ENCODE results near the gene RAB3C. TPM values are rescaled to one million over a fixed set of nuclear protein-coding genes. Genes with fewer than 3 reads are reported as not detected.

The RAB3C gene
- total RNA-seq, 6 experiments from 2014 or later = 0.18 to 2.6 (median 0.99) TPM

- WGBS (ENCODE audit: insufficient coverage, low coverage, low lambda C conversion rate, missing lambda C conversion rate) = 80% methylated on average over 2 of the region's 3 CpGs
- H3K4me1 ChIP-seq = peaks cover 0 to 19% (median 5%) of the 10 kb centered on the region in 4 donors
- intact Hi-C loops (cut with DNase I) = no loop called here
- TF ChIP-seq, protein P1, sequence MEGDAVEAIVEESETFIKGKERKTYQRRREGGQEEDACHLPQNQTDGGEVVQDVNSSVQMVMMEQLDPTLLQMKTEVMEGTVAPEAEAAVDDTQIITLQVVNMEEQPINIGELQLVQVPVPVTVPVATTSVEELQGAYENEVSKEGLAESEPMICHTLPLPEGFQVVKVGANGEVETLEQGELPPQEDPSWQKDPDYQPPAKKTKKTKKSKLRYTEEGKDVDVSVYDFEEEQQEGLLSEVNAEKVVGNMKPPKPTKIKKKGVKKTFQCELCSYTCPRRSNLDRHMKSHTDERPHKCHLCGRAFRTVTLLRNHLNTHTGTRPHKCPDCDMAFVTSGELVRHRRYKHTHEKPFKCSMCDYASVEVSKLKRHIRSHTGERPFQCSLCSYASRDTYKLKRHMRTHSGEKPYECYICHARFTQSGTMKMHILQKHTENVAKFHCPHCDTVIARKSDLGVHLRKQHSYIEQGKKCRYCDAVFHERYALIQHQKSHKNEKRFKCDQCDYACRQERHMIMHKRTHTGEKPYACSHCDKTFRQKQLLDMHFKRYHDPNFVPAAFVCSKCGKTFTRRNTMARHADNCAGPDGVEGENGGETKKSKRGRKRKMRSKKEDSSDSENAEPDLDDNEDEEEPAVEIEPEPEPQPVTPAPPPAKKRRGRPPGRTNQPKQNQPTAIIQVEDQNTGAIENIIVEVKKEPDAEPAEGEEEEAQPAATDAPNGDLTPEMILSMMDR (IDR thresholded peaks at IDR 0.05) = no peak
- no peak for TF ChIP-seq POLR2A (IDR thresholded peaks at IDR 0.05)
- H3K36me3 ChIP-seq = no peaks in the 10 kb centered on the region
- no peak overlapping the region for H3K4me3 ChIP-seq
- ATAC-seq = no peak
- H3K27me3 ChIP-seq = no peaks in the 10 kb centered on the region
- DNase-seq = no peak
- no peaks in the 10 kb centered on the region for H3K9me3 ChIP-seq
- no peak overlapping the region for H3K27ac ChIP-seq
Measured at GRCh38 chr5:58755397-58755796, 172.5 kb downstream of the RAB3C start.

GRCh38 chr5:58759745-58760144, 176.9 kb downstream of the RAB3C start:
- Histone ChIP-seq H3K27me3 (no peaks in the 10 kb centered on the region), H3K27ac (peak overlapping the region; percentile 26 to 54 (median 51)), H3K4me3 (peak overlapping the region in 2 of 3 donors; percentile 4 to 23), H3K36me3 (no peaks in the 10 kb centered on the region), H3K4me1 (peaks cover 0 to 45% (median 16%) of the 10 kb centered on the region in 4 donors), H3K9me3 (no peaks in the 10 kb centered on the region)
- 2% methylated on average over 4 of the region's 4 CpGs for WGBS (ENCODE audit: insufficient coverage, low coverage, low lambda C conversion rate, missing lambda C conversion rate)
- TF ChIP-seq POLR2A (IDR thresholded peaks at IDR 0.05) = no peak
- TF ChIP-seq, protein P1 (IDR thresholded peaks at IDR 0.05) = no peak
- intact Hi-C loops (cut with DNase I) = no loop called here
- DNase-seq = no peak
- peak; percentile 66 to 78 (median 73) for ATAC-seq

DNA sequence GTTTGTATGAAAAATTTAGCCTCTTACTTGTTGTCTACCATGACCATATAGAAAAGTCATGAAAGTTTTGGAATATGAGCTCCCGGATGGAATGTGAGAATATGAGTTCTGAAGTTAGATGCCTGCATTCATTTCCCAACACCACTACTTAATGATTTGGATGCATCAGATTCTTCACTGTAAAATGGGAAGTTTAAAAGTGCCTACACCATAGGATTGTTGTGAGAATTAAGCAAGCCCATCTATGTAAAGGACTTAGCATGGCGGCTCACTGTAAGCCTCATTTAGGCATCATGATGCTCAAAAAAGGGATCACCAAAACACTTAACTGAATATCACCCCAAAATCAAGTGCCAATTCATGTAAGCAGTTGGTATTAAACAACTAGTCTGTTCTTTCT, 177.3 kb downstream of the RAB3C start:
- Histone ChIP-seq H3K9me3 (no peaks in the 10 kb centered on the region), H3K4me3 (peak overlapping the region in 2 of 3 donors; percentile 4 to 23), H3K36me3 (no peaks in the 10 kb centered on the region), H3K4me1 (peaks cover 0 to 50% (median 16%) of the 10 kb centered on the region in 4 donors), H3K27me3 (no peaks in the 10 kb centered on the region), H3K27ac (peak overlapping the region; percentile 26 to 54 (median 51))
- DNase-seq (no peak), ATAC-seq (peak in 1 of 4 donors; percentile 4)
- TF ChIP-seq POLR2A (IDR thresholded peaks at IDR 0.05) = no peak
- TF ChIP-seq, protein P1 (IDR thresholded peaks at IDR 0.05) = no peak
- WGBS (ENCODE audit: insufficient coverage, low coverage, low lambda C conversion rate, missing lambda C conversion rate) = 68% methylated on average over 2 of the region's 2 CpGs
- intact Hi-C loops (cut with DNase I) = no loop called here

DNA sequence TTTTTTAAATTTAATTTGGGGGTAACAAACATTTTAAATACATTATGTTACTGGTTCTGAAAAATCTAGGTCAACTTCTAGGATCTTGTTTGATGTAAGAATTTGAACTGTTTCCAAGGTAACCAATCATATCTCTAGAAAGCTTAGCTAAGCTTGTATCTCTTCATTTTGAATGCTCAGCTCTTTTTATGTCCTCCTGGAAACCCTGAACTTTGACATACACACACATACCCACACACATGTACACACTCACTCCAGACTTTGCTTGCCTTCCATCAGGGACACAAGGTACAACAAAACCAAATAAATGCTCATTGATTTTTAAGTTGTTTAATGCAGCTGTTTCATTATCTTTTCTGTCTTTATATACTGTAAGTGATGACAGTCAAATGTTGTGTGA, 178.5 kb downstream of the RAB3C start:
- DNase-seq (peak in 1 of 3 donors; percentile 56), ATAC-seq (peak; percentile 64 to 92 (median 83))
- H3K27me3 ChIP-seq = no peaks in the 10 kb centered on the region
- H3K4me1 ChIP-seq = peaks cover 0 to 55% (median 20%) of the 10 kb centered on the region in 4 donors
- no peaks in the 10 kb centered on the region for H3K9me3 ChIP-seq
- no peak overlapping the region for H3K27ac ChIP-seq
- no peaks in the 10 kb centered on the region for H3K36me3 ChIP-seq
- intact Hi-C loops (cut with DNase I) = no loop called here
- TF ChIP-seq, protein P1 (IDR thresholded peaks at IDR 0.05) = no peak
- TF ChIP-seq POLR2A (IDR thresholded peaks at IDR 0.05) = no peak
- no peak overlapping the region for H3K4me3 ChIP-seq

DNA sequence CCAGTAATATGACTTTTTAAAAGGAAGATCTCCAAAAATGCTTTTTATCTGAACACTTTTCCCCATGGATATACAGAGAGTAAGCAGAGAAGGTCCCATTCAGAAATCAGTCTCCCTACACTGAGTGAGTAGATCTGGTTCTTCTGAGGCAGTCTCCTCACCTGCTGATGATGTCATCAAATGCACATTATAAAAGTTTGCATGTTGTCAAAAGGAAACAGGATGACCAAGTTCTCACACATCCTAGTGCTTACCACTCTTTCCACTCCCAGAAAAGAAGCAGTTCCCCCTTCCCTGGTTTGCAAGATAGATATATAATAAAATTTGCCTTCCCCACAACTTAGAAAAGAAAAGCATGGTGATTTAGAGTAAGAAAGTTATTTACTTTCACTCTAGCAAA, 180.5 kb downstream of the RAB3C start:
- Histone ChIP-seq H3K27ac (no peak overlapping the region), H3K9me3 (no peaks in the 10 kb centered on the region), H3K4me1 (peaks cover 0 to 55% (median 20%) of the 10 kb centered on the region in 4 donors), H3K36me3 (no peaks in the 10 kb centered on the region), H3K27me3 (no peaks in the 10 kb centered on the region), H3K4me3 (no peak overlapping the region)
- TF ChIP-seq POLR2A (IDR thresholded peaks at IDR 0.05) = no peak
- TF ChIP-seq, protein P1 (IDR thresholded peaks at IDR 0.05) = no peak
- intact Hi-C loops (cut with DNase I) = no loop called here
- ATAC-seq = no peak
- DNase-seq = no peak

Data from right lobe of liver (tissue), 6 donors.